Mucosa of gallbladder (tissue), 1 donor: ENCODE results near the gene DGCR2. TPM values are rescaled to one million over a fixed set of nuclear protein-coding genes. Genes with fewer than 3 reads are reported as not detected.
"Not testable (repeated sequence)": the region's sequence is repeated elsewhere in the genome, so short reads cannot be mapped to it uniquely, and the experiment has no call there.

ENCODE experiments used
- DNase-seq: peaks from one replicate; pipeline ENCODE4 v3.0.0-alpha.2; 2020; ENCODE audit warnings: low spot score
- total RNA-seq: library from RNA; stranded (reverse); gene quantifications from one replicate; pipeline ENCODE4 v1.2.1, GENCODE V29; 2021
- donor health status: DM: no; HTN: no; CAD: no.

DGCR2 gene
- total RNA-seq, 1 donor from 2014 or later = 104 TPM

GRCh38 chr22:19042285-19043120 lies 79.7 kb downstream of the DGCR2 start:
- no peak for DNase-seq

GRCh38 chr22:19041704-19042074 lies 80.5 kb downstream of the DGCR2 start:
- DNase-seq = no peak

GRCh38 chr22:19040888-19041703 lies 81.1 kb downstream of the DGCR2 start:
- no peak for DNase-seq

DNA sequence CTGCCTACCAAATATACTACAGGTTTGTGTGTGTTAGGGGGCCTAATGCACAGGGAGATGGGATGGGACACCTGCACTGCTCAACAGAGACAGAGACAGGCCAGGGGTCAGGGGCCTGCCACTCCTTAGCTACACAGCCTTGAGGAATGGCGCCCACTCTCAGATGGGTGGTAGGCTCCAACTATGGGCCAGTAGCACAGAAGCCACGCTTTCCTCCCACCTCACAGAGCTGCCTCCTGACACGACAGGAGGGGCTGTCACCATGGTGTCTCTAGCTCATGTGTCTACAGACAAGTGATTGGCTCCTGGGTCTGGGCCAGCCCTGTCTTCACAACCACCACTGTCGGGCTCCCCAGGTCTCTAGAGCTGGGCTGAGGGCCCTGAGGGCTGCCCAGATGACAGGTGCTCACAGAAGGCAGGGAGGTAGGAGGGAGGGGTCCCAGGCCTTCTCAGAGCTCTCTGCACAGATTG lies 81.8 kb downstream of the DGCR2 start:
- DNase-seq = no peak

DNA sequence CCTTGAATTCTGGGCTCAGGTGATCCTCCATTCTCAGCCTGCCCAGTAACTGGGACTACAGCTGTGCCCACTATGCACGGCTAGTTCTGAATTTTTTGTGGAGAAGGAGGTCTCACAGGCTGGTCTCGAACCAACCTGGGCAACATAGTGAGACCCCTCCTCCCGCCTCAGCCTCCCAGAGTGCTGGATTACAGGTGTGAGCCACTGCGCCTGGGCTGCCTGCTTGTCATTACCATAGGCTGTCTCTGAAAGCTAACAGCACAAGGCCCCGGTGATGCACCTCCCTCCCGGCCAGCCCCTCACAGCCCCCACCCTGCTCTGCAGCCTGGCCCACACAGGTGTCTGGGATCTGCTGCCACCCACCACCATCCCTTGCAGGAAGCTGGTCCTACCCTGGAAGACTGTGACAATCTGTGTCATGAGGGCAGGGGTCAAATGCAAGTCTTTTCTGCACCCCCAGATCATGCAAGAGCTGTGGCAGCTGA lies 82.4 kb downstream of the DGCR2 start:
- DNase-seq = no peak

DNA sequence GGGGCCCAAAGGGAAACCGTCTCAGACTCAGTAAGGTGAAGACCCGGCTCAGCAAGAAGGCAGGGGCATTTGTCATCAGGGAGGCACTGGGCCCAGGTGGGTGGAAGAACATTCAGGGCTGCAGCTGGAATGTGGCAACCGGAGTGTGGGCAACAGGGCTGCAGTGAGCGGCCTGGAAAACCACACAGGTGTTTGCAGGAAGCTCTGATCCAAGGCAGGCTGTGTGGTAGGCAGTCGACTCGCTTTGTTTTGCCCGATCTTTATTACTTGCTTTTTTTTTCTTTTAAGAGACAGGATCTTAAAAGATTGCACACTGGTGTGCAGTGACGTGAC lies 82.8 kb downstream of the DGCR2 start:
- no peak for DNase-seq

GRCh38 chr22:19038728-19039447 lies 83.3 kb downstream of the DGCR2 start:
- DNase-seq = no peak

GRCh38 chr22:19038164-19038546 lies 84.1 kb downstream of the DGCR2 start:
- no peak for DNase-seq

DNA sequence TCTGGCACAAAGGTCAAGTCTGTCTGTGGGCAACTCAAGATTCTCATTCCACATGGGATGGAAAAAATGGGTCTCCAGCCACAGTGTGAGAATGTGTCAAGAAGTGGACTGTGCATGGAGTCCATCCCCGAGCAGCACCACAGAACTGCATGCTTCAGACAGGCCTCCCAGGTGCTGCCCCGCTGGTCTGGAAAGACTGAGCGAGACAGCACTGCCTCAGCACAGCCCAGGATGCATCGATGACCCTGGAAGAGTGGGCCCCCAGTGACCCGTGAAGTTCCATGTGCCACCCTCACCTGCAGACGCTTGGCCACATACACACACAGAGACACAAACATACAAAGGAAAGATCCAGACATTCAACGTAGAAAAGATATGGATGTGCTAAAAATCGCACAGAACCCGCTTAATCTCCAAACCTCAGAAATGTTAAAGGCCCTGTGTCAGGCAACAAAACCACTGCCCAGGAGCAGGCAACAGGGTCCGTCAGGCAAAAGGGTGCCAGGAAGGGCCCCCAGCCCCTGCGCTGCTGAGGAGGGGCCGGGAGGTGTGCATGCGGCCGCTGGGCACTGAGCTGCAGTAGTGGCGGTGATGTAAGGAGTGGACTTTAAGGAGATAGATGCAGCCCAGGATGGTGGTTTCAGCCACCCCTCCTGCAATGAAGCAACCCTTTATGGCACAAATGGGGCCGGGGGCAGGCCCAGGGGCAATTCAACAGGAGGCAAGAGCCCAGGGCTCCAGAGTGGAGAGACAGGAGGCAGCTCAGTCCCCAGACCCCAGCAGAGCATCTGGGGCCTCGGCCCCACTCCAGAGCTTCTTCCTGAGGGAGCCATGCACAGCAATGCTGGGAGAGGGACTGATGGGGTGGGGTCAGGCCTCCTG lies 84.7 kb downstream of the DGCR2 start:
- DNase-seq = no peak

- no peak for DNase-seq
These were observed 85.5 kb downstream of the DGCR2 start for GRCh38 chr22:19036523-19037273.

- DNase-seq = no peak
These were observed 86.0 kb downstream of the DGCR2 start for GRCh38 chr22:19036229-19036522.

DNA sequence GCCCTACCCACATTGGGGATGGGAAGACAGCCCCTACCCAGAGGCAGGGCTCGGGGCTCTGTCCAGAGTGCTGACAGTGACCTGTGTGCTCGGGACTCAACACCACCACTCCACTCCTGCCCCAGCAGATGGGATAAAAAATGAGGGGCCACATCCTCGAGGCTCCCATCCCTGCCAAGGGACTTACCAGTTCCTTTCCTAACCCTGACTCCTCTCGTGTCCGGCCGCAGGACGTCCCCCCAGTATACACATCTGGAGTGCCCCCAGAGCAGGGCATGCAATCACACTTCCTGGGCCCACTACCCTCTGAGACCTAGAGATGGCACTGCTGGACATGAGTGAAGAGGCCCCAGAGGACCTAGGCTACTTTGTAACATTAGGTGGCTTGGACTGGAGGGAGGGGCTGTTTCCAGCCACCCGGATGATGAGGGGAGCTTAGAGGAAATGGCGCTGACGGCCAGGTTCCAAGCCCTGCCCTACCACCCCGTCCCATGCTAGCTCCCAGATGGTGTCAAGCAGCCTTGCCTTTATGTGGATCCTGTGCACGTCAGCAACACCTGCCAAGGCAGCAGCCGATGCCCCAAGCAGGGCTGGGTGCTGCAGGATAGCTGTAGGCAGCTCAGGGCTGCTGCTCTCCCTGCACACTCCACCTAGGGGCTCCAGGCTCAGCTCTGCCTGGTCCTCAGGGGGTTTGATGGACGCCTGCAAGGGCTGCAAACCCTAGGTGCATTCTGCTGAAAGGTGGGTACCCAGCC lies 86.6 kb downstream of the DGCR2 start:
- no peak for DNase-seq

GRCh38 chr22:19035126-19035473 lies 87.1 kb downstream of the DGCR2 start:
- DNase-seq = not testable (repeated sequence)

GRCh38 chr22:19034724-19035120 lies 87.5 kb downstream of the DGCR2 start:
- DNase-seq = not testable (repeated sequence)

DNA sequence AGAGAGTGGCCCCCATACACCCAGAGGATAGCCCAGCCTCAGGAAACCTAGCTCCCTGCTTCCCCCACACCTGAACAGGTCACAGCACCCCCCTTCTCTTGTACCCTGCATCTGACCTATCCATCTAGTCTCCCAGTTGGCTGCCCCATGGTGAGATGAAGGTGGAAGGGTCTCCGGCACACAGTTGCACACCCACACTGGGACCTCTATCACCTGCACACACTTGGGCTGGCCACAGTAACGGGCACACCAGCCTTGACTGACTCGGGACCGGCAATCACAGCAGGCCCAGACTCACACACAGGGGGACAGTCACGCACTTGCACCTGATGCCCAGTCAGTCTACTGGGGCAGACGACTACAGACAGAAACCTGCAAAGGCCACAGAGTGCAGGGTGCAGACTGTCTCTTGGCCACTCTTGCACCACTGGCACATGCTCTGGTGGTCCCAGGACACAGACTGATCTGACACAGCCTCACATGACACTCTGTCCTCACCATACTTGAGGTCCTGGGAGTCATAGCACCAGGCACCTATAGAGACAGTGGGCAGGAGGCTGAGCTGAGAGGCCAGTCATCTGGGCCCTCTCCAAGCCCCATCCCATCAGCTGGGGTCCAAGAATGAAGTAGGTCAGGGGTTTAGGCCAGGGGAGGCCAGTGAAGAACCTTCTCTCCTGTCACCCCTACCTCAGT lies 88.0 kb downstream of the DGCR2 start:
- not testable (repeated sequence) for DNase-seq

DNA sequence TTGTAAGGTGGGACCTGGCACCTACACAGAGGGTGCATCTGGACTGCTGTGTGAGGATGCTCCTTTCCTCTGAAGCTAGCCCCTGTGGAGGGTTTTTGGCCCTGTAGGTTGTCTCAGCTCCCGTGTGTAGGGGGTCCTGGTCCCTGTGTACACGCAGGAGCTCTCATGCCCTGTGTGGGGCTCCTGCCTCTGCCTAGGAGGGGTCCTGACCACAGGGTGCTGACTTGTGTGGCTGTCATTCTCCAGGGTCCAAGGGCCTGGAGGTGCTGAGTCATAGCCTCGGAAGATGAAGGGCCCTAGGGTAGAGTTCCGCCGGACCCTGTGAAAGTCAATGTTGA lies 88.7 kb downstream of the DGCR2 start:
- DNase-seq = not testable (repeated sequence)

- DNase-seq = not testable (repeated sequence)
These were observed 89.2 kb downstream of the DGCR2 start for GRCh38 chr22:19032898-19033567.

- DNase-seq = not testable (repeated sequence)
These were observed 89.9 kb downstream of the DGCR2 start for GRCh38 chr22:19032156-19032785.
